Sciatic nerve (tissue), 1 donor: ENCODE data around the gene PGAM2. TPM values are rescaled to one million over a fixed set of nuclear protein-coding genes. Genes with fewer than 3 reads are reported as not detected.

ENCODE experiments used
- microRNA-seq: library from miRNA; unstranded; fragments of <30 nt; microRNA quantifications from one replicate; pipeline ENCODE4 v1.2.0, GENCODE V29; 2020
- total RNA-seq: library from RNA; stranded (reverse); fragmentation: NEBNext Ultra II Directional; extraction: Animal tissue kit (Norgen Biotek cat#: 25700); gene quantifications from one replicate; pipeline ENCODE4 v1.2.1, GENCODE V29; 2021
- donor health status: DM: no; HTN: no; CAD: no.

Gene PGAM2
- total RNA-seq, 1 donor from 2014 or later, result 0.85 TPM

Small RNAs within 50 kb of the gene (microRNA-seq; reads per million reads assigned to microRNA genes)
- gene MIR6837 (not detected), gene MIR6838 (not detected)

Other genes with a start within 250 kb of the PGAM2 start
- 38.0 TPM for gene MRPS24, start 196.1 kb downstream of the PGAM2 start, total RNA-seq
- 42.8 TPM for gene URGCP, start 159.0 kb downstream of the PGAM2 start, total RNA-seq
- 19.2 TPM for gene UBE2D4, start 139.1 kb downstream of the PGAM2 start, total RNA-seq
- gene SPDYE1, start 67.7 kb downstream of the PGAM2 start, total RNA-seq, result not detected
- gene DBNL, start 20.9 kb downstream of the PGAM2 start, total RNA-seq, result 85.1 TPM
- gene POLM, start 17.0 kb upstream of the PGAM2 start, total RNA-seq, result 25.6 TPM
- 236 TPM for gene AEBP1, start 38.8 kb upstream of the PGAM2 start, total RNA-seq
- 67.0 TPM for gene POLD2, start 58.0 kb upstream of the PGAM2 start, total RNA-seq
- not detected for gene MYL7, start 75.8 kb upstream of the PGAM2 start, total RNA-seq
- 1.9 TPM for gene GCK, start 123.9 kb upstream of the PGAM2 start, total RNA-seq
- gene YKT6, start 135.4 kb upstream of the PGAM2 start, total RNA-seq, result 51.2 TPM